ENCODE results near the gene USH1C.

USH1C gene

DNA sequence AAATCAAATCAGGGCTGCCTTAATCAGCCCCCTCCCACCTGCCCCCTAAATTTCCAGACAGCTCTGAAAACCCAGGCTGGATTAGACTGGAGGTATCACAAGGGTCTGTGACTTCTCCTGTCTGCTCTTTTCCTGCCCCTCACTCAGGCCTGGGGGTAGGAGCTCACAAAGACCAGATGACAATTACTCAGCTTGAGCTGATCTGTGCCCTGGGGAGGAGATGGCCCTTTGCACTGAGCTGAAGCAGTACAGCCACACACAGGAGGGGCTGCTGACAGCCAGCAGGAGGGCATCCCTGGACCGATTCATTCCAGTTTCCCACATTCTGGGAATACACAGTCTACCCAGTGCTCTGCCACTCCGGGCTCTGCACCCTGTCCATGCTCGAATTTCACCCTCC is 71.7 kb downstream of the USH1C start:
- DNase-seq: no peak

DNA sequence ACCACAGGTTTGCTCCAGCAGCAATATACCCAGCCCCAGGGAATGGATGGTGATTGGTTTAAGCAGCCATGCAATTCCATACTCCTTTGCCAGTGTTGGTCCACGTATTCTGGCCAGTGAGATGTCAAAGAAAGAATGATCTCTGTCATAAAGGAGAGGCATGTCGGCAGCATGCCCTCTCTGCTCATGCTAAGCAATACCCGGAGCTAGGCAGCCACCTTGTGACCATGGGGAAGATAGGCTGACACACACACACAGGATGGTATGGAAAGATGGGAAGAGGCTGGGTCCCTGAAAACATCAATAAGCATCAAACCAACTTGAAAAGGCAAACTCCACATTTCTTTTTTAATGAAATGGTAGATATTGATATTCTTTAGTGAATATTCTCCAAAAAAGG is 72.7 kb downstream of the USH1C start:
- DNase-seq: no peak

DNA sequence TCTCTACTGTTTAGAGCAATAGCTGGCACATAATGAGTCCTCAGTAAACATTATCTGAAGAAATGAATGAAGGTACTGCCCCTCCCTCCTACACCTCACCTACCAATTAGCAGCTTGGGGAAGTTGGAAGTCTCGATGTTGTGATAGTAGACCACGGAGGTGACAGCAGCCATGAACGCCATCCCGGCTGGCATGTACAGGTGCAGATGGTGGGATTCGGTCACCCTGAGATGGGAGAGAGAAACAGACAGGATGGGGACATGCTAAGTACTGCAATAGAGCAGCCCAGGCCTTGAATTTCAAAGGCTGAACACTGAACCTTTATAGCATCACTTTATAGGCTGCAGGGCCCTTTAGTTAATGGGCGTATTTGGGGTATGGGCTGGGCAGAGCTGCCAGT is 74.2 kb downstream of the USH1C start:
- no peak for DNase-seq

DNA sequence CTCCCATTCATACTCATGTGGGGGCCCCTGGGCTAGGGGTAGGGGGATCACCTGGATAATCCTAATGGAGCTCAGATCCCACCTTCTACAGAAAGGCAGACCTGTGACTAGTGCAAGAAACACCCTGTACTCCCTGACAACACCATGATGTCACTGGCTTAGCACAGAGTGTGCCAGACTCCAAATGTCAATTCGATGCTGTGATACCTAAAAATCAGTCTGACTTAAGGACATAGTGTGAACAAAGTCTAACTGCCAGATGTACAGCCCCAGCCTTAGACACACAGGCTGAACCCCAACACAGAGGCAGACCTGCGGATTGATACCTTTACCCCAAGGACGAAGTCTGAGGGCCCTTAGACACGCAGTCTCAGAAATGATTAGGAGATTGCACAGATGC is 76.1 kb downstream of the USH1C start:
- no peak for DNase-seq

DNA sequence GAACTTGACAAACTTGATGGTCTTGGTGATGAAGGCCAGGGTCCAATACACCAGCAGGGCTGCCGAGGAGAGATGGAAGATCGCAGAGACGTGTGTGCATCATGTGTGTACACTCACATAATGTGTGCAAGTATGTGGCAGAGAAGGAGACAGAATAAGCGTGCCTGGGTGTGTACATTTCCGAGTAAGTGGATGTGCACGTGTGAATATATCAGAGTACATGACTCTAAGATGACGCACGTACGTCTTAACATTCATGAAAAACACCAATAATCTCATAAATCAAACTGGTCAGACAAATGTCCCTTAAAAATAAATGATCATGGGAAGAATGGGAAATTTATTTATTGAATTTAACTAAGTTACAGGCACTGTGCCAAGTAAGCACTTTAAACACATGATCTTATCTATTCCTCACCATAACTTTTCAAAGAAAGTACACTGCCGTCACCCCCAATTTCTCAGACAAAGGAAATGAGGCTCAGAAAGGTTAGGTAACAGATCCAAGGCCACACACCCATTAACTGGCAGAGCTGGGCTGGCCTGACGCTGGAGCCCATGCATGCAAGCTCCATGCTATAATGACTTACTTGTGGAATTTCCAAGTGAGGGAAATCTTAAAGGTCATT is 80.6 kb downstream of the USH1C start:
- DNase-seq: no peak

DNA sequence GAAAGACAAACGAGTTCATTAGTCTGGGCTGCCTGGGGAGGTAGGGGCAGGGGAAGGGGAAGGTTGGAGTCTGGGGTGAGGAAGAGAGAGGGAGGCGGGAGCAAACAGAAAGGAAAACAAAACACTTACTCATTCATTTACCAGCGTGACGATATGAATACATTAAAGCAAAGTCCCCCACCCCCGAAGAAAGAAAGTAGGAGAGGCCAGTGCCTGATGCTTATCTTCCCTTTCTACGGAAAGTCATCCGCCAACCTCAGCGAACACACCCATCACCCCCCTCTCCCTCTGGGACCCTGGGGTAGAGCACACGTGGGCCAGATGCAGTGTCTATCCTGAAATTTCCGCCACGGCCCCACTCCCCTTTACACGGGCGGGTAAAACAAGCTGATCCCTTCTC is 81.3 kb downstream of the USH1C start:
- DNase-seq: no peak

DNA sequence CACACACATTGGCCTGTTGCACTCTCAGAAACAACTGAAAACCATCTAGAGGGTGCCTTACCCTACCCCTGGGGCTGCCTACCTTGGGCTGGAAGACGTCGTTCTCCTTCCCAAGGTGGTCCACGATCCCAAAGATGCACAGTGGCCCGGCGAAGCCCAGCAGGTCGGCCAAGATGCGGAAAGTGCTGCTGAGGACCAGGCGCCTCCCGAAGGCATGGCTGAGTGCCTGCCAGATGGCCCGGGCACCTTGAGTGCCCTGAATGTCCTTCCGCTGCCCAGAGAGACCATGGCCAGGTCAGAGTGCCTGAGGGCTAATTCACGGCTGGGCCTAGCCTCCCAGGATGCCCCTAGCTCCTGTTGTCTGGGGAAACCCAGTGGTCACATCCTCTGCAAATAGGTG is 83.8 kb downstream of the USH1C start:
- DNase-seq: no peak

DNA sequence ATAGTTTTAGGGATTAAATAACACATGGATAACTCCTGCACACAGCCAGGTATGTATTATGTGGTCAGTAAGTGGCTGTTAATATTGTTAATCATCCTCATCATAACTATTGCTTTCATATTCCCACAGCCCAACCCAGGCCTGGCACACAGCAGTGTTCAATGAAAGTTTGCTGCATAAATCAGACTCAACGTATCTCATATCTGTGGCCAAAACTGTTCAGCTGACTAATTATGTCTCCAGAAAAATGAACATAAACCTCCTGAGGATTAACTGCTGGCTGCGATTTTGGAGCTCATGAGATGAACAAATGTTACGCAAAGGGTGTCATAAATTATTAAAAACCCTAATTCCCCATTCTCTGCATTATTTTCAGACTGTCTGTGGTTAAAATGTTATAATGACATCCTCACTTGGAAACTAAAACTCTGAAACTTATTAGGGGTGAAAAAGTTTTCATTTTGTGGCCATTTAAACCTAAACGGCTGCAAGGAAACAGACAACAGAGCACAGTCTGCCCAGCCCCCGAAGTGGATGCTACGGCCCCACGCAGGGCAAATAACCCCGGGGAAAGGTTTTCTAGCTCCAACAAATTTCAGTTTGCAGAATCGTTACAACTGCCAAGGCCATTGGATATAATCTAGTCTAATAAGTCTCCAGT is 84.8 kb downstream of the USH1C start:
- no peak for DNase-seq

DNA sequence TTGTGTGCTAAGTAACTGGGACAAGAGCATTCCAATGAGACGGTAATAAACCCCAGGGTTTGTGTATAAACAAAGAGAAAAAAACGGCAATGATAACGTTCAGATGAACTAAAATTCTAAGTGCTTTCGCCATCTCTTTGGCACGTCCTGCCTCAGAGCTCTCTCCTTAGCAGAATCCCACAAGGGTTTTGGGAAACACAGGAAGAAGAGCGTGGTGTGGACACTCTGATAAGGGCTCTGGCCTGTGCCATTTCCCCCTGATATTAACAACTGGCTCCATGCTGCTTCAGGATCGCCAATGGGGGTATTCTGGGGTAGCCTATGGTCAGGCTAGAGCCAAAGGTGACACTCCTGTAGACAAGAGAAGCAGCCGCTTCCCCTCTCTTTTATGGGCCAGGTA is 85.9 kb downstream of the USH1C start:
- no peak for DNase-seq

DNA sequence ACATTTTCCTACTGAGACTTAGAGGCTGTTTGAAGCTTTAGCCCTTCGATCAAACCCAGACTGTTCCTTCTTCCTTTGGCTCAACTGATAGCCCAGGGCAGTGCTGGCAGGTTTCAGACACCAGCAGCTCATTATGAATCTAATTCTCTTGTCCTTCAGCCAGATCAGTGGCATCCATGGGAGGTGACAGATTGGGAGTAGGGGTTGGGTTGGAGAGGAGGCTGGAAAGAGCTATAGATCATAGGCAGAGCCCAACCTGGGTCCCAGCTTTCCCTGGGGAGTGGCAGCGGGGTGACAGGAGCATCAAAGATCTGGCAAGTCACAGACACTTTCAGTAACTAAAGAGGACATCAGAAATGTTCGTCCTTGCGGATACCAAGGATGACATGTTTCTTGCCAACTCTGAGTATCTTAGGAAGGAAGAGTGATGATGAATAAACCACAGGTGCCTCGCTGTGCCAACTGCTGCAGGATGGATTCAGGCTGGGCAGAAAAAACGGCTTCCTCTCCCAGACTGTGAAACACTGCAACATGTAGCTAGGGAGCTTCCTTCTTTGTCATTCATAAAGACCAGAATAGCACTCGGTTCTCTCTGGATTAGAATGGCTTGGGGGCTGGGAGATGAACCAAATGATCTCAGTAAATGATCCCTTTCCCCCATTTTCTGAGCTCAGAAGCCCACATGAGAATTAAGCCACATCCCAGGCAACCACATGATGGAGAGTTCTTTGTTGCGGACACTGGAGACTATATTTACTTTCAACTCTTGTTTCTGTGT is 86.6 kb downstream of the USH1C start:
- no peak for DNase-seq

DNA sequence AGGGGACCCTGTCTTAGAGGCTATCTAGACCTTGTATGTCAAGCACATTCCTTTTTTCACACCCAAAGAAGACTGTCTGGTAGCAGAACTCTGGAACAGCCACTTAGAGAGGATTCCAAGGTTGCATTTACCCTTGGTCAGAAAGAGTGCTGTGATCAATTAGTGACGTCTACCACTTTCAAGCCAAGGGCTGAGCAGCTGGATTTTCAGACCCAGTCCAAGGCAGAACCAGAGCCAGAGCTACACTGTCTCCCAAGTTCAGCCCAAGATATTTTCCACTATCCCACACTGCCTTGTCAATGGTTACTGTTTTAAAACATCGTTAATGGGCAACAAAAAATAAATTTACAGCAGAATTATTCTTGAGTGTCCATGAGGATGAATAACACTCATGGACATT is 91.5 kb downstream of the USH1C start:
- DNase-seq: no peak

DNA sequence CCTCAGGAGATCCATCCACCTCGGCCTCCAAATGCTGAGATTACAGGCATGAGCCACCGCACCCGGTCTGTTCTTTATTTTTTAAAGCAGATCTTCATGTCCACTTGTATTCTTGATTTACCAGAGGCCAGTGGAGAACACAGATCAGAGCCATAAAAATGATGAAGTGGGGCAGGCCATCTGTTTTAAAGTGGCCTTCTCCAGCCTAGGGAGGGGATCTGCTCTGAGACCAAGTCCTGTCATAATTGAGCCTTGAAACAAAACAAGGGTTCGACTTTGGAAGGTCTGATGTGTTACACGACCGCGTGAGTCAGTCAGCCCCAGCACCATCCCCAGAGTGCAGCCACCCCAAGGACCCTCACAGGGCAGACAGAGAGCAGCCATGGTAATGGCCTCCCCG is 95.1 kb downstream of the USH1C start:
- no peak for DNase-seq

DNA sequence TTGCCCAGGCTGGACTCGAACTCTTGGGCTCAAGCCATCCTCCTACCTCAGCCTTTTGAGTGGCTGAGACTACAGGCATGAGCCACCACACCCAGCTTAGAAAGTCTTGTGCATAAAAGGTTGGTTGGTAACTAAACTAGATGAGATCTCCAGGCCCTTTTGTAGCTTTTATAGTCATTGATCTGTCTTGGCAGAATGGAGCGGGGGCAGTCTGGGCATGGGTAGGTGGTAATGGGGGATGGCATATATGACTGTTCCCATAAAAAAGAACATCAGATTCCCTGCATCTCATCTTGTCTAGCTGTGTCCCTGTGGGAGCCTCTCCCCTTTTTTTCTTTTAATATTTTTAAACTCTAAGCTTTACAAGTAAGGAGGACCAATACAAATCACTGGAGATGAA is 97.7 kb downstream of the USH1C start:
- DNase-seq: no peak

DNA sequence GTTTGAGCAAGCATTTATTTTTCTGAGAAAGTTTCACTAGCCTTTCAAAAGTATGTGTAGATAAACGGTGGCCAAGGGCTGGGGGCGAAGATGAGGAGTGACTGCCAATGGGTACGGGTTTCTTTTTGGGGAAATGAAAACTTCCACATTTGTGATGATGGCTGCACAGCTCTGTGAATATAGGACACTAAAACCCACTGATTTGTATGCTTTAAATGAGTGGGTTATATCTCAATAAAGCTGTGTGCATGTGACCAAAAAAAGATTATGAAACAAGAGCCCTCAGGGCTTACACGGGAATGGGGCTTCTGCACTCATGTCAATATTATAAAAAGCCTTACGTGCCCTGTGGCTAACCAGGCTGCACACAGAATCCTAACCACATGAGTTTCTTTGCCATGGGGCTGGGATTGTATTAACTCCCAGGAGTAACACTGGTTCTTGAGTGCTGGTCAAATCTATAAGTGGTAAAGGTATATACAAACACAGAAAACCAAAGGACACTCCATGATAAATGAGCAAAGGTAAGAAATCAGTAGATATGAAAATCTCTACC is 98.9 kb downstream of the USH1C start:
- no peak for DNase-seq

DNA sequence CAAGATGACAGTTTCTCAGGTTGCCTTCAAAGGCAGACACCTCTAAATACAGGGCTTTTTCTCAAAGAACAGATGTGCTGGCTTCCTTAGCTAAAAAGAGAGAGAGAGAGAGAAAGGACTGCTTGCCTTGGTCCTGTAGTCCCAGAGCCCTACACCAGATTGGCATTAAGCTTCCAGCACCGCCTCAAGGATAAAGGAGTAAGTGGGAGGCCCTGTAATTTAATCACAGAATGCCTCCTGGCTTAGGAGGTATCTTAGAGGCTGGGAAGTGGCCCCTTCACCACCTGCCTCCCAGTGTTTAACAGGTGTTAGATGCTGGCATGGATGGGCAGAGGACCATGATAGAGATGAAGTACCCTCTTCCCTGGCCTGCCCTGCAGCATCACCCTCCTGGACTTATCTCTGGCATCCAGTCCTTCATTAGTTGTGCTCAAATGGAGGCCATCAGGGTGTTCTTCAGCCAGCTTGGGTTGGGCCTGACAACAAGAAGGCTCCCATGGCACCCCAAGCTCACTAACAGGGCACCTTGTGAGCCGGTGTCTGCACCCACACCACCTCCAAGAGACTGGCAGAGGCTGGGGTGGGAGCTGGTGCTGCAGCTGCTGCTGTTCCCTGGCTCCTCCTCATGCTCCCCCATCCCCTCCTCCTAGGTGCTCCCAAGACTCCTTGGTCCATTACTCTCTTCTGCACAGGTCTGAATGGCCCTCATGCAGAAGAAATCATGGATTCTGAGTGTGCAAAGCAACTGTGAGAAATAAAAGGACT is 100.1 kb downstream of the USH1C start:
- DNase-seq: no peak
